Lower leg skin (tissue), 3 donors: ENCODE data around the gene UBE2E2.

Source experiments
- CTCF ChIP-seq, 3 donors: fragments of 450-650 bp; IDR thresholded peaks; one replicate each; pipeline ENCODE4 v1.5.1; 2016; ENCODE audit warnings: antibody characterized with exemption in 3 of 3, mild to moderate bottlenecking in 3 of 3, moderate library complexity in 2 of 3
- POLR2A ChIP-seq, 2 donors: fragments of 450-650 bp; IDR thresholded peaks; one replicate each; pipeline ENCODE4 v1.6.1; 2016 to 2017; ENCODE audit warnings: antibody characterized with exemption in 2 of 2, mild to moderate bottlenecking in 1 of 2, moderate library complexity in 1 of 2

GRCh38 chr3:23288286-23288685 is 85.2 kb downstream of the UBE2E2 start:
- TF ChIP-seq POLR2A (IDR thresholded peaks at IDR 0.05) (no peak), CTCF (IDR thresholded peaks at IDR 0.05) (no peak)
